Uterus (tissue), 4 donors: Measurements from ENCODE around the gene NPRL2. TPM values are rescaled to one million over a fixed set of nuclear protein-coding genes. Genes with fewer than 3 reads are reported as not detected.

Experiments
- DNase-seq, 2 donors: peaks; one replicate each; pipeline ENCODE4 v3.0.0-alpha.2; 2019 to 2020
- H3K27ac ChIP-seq, 2 donors: fragments of 200-600 bp; sonication (generic); 1 replicate in 1 of 2; 2 replicates in 1 of 2; pipeline ENCODE4 v1.5.1; 2016 to 2018
- H3K27me3 ChIP-seq, 2 donors: fragments of 200-600 bp; sonication (generic); one replicate each; pipeline ENCODE4 v1.5.1; 2018 to 2019; ENCODE audit warnings: control low read depth in 1 of 2
- H3K36me3 ChIP-seq, 2 donors: fragments of 200-600 bp; sonication (generic); one replicate each; pipeline ENCODE4 v1.5.1; 2019; ENCODE audit warnings: control low read depth in 1 of 2
- H3K4me1 ChIP-seq, 2 donors: fragments of 200-600 bp; sonication (generic); one replicate each; pipeline ENCODE4 v1.5.1; 2018 to 2019; ENCODE audit warnings: control low read depth in 1 of 2
- H3K4me3 ChIP-seq, 2 donors: fragments of 200-600 bp; sonication (generic); 1 replicate in 1 of 2; 2 replicates in 1 of 2; pipeline ENCODE4 v1.5.1; 2018 to 2019; ENCODE audit warnings: mild to moderate bottlenecking in 1 of 2
- H3K9me3 ChIP-seq, 2 donors: fragments of 200-600 bp; sonication (generic); one replicate each; pipeline ENCODE4 v1.5.1; 2019; ENCODE audit warnings: control low read depth in 1 of 2
- POLR2A ChIP-seq, 2 donors: fragments of 450-650 bp; IDR thresholded peaks; one replicate each; pipeline ENCODE4 v1.6.1; 2016; ENCODE audit warnings: antibody characterized with exemption in 2 of 2, mild to moderate bottlenecking in 1 of 2, moderate library complexity in 1 of 2
- intact Hi-C: fragments of 100-400 bp; cut with DNase I; formaldehyde crosslinking; loops from one replicate; pipeline ENCODE4 v1.15.1; 2023; ENCODE audit warnings: low total_unique reads
- total RNA-seq, 4 donors: library from RNA; depleted of rRNA in 3 of 4; stranded (reverse); fragments of >200 nt in 3 of 4; gene quantifications; one replicate each; pipeline versions ENCODE4 v1.1.0 to v1.2.4, GENCODE V29; 2014 to 2023
- TF ChIP-seq, protein P1 (sequence below), 4 experiments: fragments of 200-600 bp in 2 of 4; fragments of 450-650 bp in 2 of 4; sonication (generic) in 2 of 4; IDR thresholded peaks; one replicate each; pipeline ENCODE4 v1.5.1; 2016 to 2019; ENCODE audit warnings: antibody characterized with exemption in 4 of 4, mild to moderate bottlenecking in 2 of 4, moderate library complexity in 1 of 4
- donor health status: DM: yes; HTN: yes; CAD: no.

The NPRL2 gene
- total RNA-seq, 4 donors from 2014 or later = 11.8 to 26.2 (median 16.0) TPM

DNA sequence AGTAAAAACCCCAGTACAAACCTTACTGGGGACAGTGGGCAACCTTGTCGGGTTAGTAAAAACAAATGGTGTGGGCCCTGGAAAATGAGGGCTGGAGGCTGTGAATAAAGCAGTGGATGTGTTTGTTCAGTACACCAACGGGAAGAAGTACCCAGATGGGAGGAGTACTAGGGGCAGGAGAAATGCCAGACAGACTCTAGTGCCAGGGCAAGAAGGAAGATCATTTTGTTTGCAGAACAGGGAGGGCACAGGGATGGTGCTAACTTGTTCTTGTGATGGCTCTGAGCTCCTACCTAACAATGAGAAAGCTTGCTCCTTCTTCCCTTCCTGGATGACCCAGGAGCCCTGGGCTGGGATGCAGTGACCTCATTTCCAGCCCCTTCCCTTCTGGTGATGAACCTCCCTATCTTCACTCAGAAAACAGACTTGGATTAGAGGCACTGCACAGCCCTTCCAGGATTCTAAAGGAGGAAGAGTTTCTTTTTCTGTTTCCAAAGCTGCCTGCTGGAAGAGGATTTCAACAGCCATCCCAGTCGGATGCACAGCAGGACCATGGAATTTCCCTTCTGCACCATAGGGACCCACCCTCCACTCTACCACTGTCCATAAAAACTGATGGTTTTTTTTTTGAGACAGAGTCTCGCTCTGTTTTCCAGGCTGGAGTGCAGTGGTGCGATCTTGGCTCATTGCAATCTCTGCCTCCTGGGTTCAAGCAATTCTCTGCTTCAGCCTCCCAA lies 16.1 kb downstream of the NPRL2 start:
- no peak for TF ChIP-seq POLR2A (IDR thresholded peaks at IDR 0.05)
- TF ChIP-seq, protein P1, sequence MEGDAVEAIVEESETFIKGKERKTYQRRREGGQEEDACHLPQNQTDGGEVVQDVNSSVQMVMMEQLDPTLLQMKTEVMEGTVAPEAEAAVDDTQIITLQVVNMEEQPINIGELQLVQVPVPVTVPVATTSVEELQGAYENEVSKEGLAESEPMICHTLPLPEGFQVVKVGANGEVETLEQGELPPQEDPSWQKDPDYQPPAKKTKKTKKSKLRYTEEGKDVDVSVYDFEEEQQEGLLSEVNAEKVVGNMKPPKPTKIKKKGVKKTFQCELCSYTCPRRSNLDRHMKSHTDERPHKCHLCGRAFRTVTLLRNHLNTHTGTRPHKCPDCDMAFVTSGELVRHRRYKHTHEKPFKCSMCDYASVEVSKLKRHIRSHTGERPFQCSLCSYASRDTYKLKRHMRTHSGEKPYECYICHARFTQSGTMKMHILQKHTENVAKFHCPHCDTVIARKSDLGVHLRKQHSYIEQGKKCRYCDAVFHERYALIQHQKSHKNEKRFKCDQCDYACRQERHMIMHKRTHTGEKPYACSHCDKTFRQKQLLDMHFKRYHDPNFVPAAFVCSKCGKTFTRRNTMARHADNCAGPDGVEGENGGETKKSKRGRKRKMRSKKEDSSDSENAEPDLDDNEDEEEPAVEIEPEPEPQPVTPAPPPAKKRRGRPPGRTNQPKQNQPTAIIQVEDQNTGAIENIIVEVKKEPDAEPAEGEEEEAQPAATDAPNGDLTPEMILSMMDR (IDR thresholded peaks at IDR 0.05) = no peak
- intact Hi-C loops = no loop called here
- Histone ChIP-seq H3K36me3 (no peaks in the 10 kb centered on the region), H3K27ac (peak overlapping the region; percentile 94 to 99), H3K4me1 (peaks cover 4 to 6% of the 10 kb centered on the region in 2 donors), H3K4me3 (no peak overlapping the region), H3K9me3 (no peaks in the 10 kb centered on the region), H3K27me3 (no peaks in the 10 kb centered on the region)
- no peak for DNase-seq

DNA sequence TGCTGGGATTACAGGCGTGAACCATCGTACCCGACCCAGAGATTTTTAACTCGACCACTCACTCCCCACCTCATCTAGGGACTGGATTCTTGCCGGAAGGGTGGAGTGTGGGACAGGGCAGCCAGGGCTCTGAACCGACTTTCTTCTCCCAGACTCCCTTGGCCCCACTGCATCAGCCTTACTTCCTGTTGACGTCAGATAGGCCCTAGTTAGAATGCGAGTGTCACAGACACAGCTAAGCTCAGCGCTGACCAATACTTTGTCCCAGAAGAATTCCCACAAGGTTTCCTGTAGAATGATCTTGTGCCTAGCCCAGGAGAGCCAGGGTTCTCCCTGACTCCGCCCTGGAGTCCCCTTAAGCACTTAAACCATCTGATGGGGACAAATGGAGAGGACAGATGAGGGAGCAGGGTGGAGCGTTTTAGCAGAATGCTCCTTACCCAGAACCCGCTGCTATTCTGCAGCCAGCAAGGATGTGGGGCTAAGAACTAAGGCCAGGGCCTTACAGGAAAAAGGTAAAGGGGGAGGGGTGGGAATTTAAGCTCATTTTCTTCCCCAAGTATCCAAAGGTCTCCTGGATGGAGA lies 16.7 kb downstream of the NPRL2 start:
- no peaks in the 10 kb centered on the region for H3K36me3 ChIP-seq
- TF ChIP-seq, protein P1 (IDR thresholded peaks at IDR 0.05) = no peak
- TF ChIP-seq POLR2A (IDR thresholded peaks at IDR 0.05) = peak in 1 of 2 donors; percentile 25
- H3K4me3 ChIP-seq = no peak overlapping the region
- peaks cover 4% of the 10 kb centered on the region in 2 donors for H3K4me1 ChIP-seq
- no peaks in the 10 kb centered on the region for H3K27me3 ChIP-seq
- peak overlapping the region; percentile 94 to 99 for H3K27ac ChIP-seq
- DNase-seq = peak in 1 of 2 donors; percentile 67
- intact Hi-C loops = no loop called here
- no peaks in the 10 kb centered on the region for H3K9me3 ChIP-seq

DNA sequence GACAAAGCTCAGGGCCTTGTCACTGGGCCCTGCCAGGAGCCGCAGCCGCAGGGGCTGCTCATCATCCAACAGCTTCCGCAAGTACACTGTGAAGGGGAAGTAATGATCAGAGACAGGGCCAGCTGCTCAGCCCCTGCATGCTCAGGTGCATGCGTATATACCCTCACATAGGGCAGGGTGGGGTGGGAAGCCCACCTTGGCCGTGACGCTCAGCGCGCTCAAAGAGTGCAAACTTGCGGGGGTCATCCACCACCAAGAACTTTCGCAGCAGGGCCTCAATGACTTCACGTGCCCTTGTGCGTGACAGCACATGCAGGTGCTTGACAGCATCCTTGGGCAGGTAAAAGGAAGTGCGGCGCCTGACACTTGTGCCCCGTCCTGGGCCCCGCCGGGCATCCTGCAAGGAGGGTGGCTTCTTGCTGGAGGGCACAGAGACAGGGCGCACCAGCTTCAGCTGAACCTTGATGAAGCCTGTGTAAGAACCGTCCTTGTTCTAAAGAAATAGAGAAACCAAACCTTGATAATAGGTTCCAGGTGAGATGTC lies 19.1 kb downstream of the NPRL2 start:
- DNase-seq = peak in 1 of 2 donors; percentile 22
- no peaks in the 10 kb centered on the region for H3K27me3 ChIP-seq
- no peaks in the 10 kb centered on the region for H3K9me3 ChIP-seq
- H3K36me3 ChIP-seq = no peaks in the 10 kb centered on the region
- no peak overlapping the region for H3K27ac ChIP-seq
- TF ChIP-seq POLR2A (IDR thresholded peaks at IDR 0.05) = no peak
- TF ChIP-seq, protein P1 (IDR thresholded peaks at IDR 0.05) = no peak
- H3K4me1 ChIP-seq = peaks cover 4 to 8% of the 10 kb centered on the region in 2 donors
- intact Hi-C loops = no loop called here
- H3K4me3 ChIP-seq = no peak overlapping the region

DNA sequence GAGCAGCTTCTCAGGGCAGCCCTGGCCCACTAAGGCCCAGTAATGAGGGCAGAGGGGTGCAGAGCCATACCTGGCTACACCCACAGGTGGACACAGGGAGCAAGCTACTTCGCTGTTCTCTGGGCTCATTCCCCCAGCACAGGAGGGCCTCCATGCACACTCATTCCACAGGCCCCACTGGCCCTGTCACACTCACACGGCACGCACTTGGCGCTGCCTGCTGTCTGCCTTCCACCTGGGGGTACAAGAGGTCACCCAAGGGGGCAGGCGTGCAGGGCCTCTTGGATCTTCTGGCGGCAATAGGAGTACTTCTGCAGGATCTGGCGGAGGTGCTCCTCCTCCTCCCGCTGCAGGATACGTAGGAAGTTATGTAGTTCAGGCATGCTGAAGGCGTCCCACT lies 20.2 kb downstream of the NPRL2 start:
- peak in 1 of 2 donors; percentile 20 for DNase-seq
- peaks cover 4 to 8% of the 10 kb centered on the region in 2 donors for H3K4me1 ChIP-seq
- no peaks in the 10 kb centered on the region for H3K27me3 ChIP-seq
- no peaks in the 10 kb centered on the region for H3K9me3 ChIP-seq
- H3K4me3 ChIP-seq = no peak overlapping the region
- no peak overlapping the region for H3K27ac ChIP-seq
- no peaks in the 10 kb centered on the region for H3K36me3 ChIP-seq
- no peak for TF ChIP-seq POLR2A (IDR thresholded peaks at IDR 0.05)
- TF ChIP-seq, protein P1 (IDR thresholded peaks at IDR 0.05) = no peak
- intact Hi-C loops = no loop called here
